C4-2B (cell line): ENCODE data around the gene OR2T35.
"Not testable (repeated sequence)": the region's sequence is repeated elsewhere in the genome, so short reads cannot be mapped to it uniquely, and the experiment has no call there.

Source experiments
- H3K27ac ChIP-seq: fragments of 450-650 bp; 2 replicates; pipeline ENCODE4 v1.5.1; 2017
- ZFX ChIP-seq: fragments of 450-650 bp; IDR thresholded peaks from 2 replicates; pipeline ENCODE4 v1.6.1; 2017
- TF ChIP-seq, protein P1 (sequence below): fragments of 450-650 bp; conservative IDR thresholded peaks from 2 replicates; pipeline ENCODE4 v1.5.1; 2017; ENCODE audit warnings: mild to moderate bottlenecking

The OR2T35 gene

DNA sequence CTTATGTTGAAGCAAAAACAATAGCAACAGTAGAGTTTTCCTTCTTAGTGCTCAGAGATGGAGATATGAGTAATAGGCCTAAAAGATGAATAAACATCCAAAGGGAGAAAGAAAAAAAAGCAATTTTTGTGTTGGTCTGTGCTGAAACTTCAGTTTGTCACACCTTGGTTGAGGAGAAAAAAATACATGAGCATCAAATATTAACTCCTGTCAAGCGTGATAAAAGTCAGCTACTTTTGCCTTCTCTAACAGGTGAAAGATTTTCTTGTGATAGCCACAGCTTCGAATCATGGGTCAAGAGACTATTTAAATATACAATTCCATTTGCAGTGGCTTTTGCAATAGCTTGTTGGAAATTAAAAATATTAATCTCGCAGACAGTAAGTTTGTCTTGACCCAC lies 4.2 kb downstream of the OR2T35 start:
- not testable (repeated sequence) for H3K27ac ChIP-seq

GRCh38 chr1:248639652-248640051 lies 5.4 kb downstream of the OR2T35 start:
- not testable (repeated sequence) for H3K27ac ChIP-seq

GRCh38 chr1:248636612-248637011 lies 8.5 kb downstream of the OR2T35 start:
- H3K27ac ChIP-seq: not testable (repeated sequence)

GRCh38 chr1:248634991-248635390 lies 10.1 kb downstream of the OR2T35 start, which contains the start of gene OR2T11:
Gene OR2T11 (minus strand): TSS chr1:248635091. CDS start chr1:248627128, 7,963 bp downstream.
- H3K27ac ChIP-seq: not testable (repeated sequence)

DNA sequence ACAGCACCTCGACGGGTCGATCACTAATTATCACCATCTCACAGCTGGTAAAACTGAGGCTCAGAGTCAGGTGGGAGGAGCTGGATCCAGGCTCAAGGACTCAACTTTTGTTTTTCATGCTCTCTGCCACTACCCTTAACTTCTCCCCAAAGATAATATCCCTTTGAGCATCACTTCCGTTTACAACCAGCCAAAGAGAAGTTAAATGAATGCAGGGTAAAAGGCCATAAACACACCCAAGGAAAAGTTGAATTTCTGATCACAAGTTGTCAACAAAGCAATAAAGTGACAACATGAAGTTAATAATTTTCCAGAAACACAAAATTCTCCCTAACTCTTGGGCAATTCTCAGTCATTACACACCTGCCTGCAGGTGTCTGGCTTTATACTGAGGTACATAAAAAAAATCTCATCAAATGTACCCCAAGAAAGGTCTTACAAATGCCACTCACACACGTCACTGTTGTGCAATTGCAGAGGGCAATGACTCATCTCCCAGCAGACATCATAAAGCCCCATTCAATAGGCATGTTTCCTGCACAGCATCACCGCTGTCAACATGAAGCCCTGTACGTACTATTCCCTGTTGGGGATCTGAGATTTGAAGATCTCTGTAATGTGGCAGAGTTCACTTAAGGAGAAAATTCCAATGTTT lies 13.6 kb downstream of the OR2T35 start:
- TF ChIP-seq, protein P1, sequence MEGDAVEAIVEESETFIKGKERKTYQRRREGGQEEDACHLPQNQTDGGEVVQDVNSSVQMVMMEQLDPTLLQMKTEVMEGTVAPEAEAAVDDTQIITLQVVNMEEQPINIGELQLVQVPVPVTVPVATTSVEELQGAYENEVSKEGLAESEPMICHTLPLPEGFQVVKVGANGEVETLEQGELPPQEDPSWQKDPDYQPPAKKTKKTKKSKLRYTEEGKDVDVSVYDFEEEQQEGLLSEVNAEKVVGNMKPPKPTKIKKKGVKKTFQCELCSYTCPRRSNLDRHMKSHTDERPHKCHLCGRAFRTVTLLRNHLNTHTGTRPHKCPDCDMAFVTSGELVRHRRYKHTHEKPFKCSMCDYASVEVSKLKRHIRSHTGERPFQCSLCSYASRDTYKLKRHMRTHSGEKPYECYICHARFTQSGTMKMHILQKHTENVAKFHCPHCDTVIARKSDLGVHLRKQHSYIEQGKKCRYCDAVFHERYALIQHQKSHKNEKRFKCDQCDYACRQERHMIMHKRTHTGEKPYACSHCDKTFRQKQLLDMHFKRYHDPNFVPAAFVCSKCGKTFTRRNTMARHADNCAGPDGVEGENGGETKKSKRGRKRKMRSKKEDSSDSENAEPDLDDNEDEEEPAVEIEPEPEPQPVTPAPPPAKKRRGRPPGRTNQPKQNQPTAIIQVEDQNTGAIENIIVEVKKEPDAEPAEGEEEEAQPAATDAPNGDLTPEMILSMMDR: no peak
- no peak for TF ChIP-seq ZFX
- H3K27ac ChIP-seq: no peak overlapping the region

- TF ChIP-seq ZFX: no peak
- TF ChIP-seq, protein P1: no peak
- no peak overlapping the region for H3K27ac ChIP-seq
Measured at GRCh38 chr1:248630551-248630950, 14.5 kb downstream of the OR2T35 start.

DNA sequence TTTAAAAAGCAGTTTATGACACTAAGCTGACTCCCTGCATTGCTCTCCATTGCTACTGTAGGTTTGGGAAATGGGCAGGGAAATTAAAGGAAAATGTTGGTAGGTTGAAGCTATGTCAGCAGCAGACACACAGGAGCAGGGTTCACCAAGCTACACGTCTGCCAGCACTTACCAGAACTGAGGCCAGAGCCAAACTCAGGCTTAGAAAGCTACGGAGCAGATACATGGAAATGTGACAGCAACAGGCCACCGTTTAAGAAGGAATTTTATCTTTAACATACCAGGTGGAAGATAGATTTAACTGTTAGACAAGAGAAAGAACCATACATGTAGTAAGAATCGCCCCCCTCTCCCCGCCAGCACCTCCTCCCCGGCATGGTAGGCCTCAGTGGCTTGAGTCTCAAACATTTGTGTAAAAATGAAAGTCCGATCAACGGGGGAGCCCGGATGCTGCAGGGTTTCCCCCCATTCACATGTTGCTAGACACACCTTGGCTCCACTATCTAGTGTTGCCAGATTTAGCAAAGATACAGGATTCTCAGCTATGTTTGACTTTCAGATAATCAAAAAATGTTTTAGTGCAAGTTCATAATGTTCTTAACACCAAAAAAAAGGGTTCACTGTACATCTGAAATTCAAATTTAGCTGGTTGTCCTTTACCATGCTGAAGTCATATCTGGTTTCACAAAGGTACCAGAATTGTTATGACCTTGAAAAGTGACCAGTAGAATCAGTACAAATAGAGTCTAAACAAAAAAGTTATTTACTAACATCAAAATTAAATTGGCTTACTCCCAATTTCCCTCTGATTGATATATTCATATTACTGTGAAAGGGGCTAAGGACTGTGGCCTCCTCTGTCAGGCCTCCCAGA lies 16.9 kb downstream of the OR2T35 start:
- TF ChIP-seq ZFX: no peak
- no peak overlapping the region for H3K27ac ChIP-seq

- H3K27ac ChIP-seq: no peak overlapping the region
- no peak for TF ChIP-seq ZFX
- TF ChIP-seq, protein P1: no peak
Measured at GRCh38 chr1:248625971-248626370, 19.1 kb downstream of the OR2T35 start.

DNA sequence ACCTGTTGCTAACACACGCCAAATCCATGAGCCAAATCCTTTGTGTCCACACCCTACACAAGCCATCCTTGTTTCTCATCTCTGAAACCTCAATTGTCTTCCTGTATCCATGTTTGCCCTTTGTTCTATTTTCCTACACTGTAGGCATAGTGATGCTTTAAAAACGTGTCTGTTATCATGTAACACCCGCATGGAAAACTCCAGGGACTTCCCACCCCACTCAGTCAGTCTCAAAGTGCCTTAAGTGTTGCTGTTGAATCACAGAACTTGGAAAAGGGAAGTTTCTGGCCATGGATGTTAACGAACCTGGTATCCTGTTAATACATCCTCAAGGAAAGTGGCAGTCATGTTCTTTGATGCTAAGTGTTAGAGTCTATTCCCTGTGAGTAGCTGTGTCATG lies 19.9 kb downstream of the OR2T35 start:
- H3K27ac ChIP-seq: no peak overlapping the region
- TF ChIP-seq, protein P1: no peak
- TF ChIP-seq ZFX: no peak

GRCh38 chr1:248622570-248623001 lies 22.5 kb downstream of the OR2T35 start:
- TF ChIP-seq, protein P1: peak; percentile 58
- TF ChIP-seq ZFX: no peak
- H3K27ac ChIP-seq: no peak overlapping the region
